Hematopoietic multipotent progenitor cell (in vitro differentiated cells): Measurements from ENCODE around the gene FUT8. TPM values are rescaled to one million over a fixed set of nuclear protein-coding genes. Genes with fewer than 3 reads are reported as not detected.

ENCODE experiments used
- small RNA-seq: library from RNA; depleted of rRNA; stranded (forward); fragments of <200 nt; gene quantifications from one replicate; pipeline ENCODE3, GENCODE V24; 2012
- total RNA-seq: library from RNA; depleted of rRNA; stranded (reverse); fragments of >200 nt; gene quantifications from one replicate; pipeline ENCODE4 v1.2.3, GENCODE V29; 2012

FUT8 gene
- total RNA-seq, 1 donor: 27.2 TPM

Small RNAs within 50 kb of the gene (small RNA-seq; reads per million reads assigned to genes)
- gene MIR625: not detected
